Neural cell (in vitro differentiated cells): ENCODE results near the gene EIF2AK2.

Experiments used
- EP300 ChIP-seq: fragments of 450-650 bp; conservative IDR thresholded peaks from 2 replicates; pipeline ENCODE4 v1.6.1; 2014; ENCODE audit warnings: antibody characterized with exemption, mild to moderate bottlenecking, moderate library complexity; ENCODE audit not compliant: poor library complexity, severe bottlenecking
- EZH2 ChIP-seq: fragments of 200-600, 300-800 bp; shearing (Covaris generic), sonication (generic); IDR thresholded peaks from 2 replicates; pipeline ENCODE4 v1.6.1; 2014; ENCODE audit warnings: antibody characterized with exemption, low read length, borderline replicate concordance, mild to moderate bottlenecking; ENCODE audit not compliant: insufficient read depth, poor library complexity, severe bottlenecking
- MXI1 ChIP-seq: fragments of 450-650 bp; conservative IDR thresholded peaks from 2 replicates; pipeline ENCODE4 v1.6.1; 2014; ENCODE audit warnings: antibody characterized with exemption, mild to moderate bottlenecking; ENCODE audit not compliant: poor library complexity, severe bottlenecking
- POLR2AphosphoS5 ChIP-seq: IDR thresholded peaks from 2 replicates; pipeline ENCODE4 v1.6.1; 2012
- RAD21 ChIP-seq: fragments of 450-650 bp; conservative IDR thresholded peaks from 2 replicates; pipeline ENCODE4 v1.6.1; 2014; ENCODE audit warnings: antibody characterized with exemption, mild to moderate bottlenecking, moderate library complexity
- TF ChIP-seq, protein P1 (sequence below): fragments of 450-650 bp; IDR thresholded peaks from 2 replicates; pipeline ENCODE4 v1.5.1; 2014; ENCODE audit warnings: antibody characterized with exemption, mild to moderate bottlenecking, moderate library complexity; ENCODE audit not compliant: poor library complexity, severe bottlenecking
- TF ChIP-seq, protein P2 (sequence below): IDR thresholded peaks from 2 replicates; pipeline ENCODE4 v1.6.1; 2012; ENCODE audit warnings: borderline replicate concordance

DNA sequence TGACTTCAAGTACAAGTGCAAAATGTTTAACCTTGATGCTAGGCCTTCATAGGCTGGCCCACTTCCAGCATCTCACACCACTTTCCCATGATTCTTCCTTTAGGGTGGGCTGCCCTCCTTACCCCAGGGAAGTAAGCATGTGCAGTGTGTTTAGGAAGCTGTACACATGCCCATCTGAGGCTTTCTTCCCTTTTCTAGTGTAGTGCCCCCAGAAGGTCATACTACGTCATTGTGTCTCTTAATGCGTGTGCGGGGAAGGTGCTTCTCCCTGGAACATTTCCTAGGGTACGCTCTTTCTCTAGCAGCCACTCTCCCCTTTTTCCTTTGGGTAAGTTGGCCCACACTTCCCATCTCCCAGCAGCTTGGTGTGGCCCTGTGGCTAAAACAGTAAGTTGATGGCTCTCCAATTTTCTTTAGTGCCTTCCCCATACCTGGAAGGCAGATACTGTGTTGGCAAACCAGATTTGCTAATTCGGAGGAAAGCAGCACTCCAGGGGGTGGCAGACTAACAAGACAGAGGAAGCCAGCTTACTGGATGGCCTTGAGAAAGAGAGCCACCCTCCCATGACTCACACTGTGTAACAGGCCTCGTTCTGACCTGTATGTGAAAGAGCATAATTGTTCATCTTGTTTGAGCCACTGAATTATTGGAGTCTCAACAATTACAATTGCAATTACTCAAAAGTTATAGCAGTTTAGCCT is 32.8 kb upstream of the EIF2AK2 start:
- TF ChIP-seq, protein P1, sequence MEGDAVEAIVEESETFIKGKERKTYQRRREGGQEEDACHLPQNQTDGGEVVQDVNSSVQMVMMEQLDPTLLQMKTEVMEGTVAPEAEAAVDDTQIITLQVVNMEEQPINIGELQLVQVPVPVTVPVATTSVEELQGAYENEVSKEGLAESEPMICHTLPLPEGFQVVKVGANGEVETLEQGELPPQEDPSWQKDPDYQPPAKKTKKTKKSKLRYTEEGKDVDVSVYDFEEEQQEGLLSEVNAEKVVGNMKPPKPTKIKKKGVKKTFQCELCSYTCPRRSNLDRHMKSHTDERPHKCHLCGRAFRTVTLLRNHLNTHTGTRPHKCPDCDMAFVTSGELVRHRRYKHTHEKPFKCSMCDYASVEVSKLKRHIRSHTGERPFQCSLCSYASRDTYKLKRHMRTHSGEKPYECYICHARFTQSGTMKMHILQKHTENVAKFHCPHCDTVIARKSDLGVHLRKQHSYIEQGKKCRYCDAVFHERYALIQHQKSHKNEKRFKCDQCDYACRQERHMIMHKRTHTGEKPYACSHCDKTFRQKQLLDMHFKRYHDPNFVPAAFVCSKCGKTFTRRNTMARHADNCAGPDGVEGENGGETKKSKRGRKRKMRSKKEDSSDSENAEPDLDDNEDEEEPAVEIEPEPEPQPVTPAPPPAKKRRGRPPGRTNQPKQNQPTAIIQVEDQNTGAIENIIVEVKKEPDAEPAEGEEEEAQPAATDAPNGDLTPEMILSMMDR, result no peak
- TF ChIP-seq RAD21, result no peak
- TF ChIP-seq EZH2, result no peak
- TF ChIP-seq, protein P2, sequence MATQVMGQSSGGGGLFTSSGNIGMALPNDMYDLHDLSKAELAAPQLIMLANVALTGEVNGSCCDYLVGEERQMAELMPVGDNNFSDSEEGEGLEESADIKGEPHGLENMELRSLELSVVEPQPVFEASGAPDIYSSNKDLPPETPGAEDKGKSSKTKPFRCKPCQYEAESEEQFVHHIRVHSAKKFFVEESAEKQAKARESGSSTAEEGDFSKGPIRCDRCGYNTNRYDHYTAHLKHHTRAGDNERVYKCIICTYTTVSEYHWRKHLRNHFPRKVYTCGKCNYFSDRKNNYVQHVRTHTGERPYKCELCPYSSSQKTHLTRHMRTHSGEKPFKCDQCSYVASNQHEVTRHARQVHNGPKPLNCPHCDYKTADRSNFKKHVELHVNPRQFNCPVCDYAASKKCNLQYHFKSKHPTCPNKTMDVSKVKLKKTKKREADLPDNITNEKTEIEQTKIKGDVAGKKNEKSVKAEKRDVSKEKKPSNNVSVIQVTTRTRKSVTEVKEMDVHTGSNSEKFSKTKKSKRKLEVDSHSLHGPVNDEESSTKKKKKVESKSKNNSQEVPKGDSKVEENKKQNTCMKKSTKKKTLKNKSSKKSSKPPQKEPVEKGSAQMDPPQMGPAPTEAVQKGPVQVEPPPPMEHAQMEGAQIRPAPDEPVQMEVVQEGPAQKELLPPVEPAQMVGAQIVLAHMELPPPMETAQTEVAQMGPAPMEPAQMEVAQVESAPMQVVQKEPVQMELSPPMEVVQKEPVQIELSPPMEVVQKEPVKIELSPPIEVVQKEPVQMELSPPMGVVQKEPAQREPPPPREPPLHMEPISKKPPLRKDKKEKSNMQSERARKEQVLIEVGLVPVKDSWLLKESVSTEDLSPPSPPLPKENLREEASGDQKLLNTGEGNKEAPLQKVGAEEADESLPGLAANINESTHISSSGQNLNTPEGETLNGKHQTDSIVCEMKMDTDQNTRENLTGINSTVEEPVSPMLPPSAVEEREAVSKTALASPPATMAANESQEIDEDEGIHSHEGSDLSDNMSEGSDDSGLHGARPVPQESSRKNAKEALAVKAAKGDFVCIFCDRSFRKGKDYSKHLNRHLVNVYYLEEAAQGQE, result no peak
- TF ChIP-seq POLR2AphosphoS5, result no peak
- no peak for TF ChIP-seq EP300
- no peak for TF ChIP-seq MXI1
